Peyer's patch (tissue), 4 donors: Measurements from ENCODE around the gene NRF1. TPM values are rescaled to one million over a fixed set of nuclear protein-coding genes. Genes with fewer than 3 reads are reported as not detected.

Experiments used
- DNase-seq, 3 donors: peaks; one replicate each; pipeline ENCODE4 v3.0.0-alpha.2; 2017 to 2019
- H3K27ac ChIP-seq, 4 donors: fragments of 200-600 bp; sonication (generic); one replicate each; pipeline ENCODE4 v1.5.1; 2016 to 2019
- H3K27me3 ChIP-seq, 2 donors: fragments of 200-600 bp; sonication (generic); one replicate each; pipeline ENCODE4 v1.5.1; 2019
- H3K36me3 ChIP-seq, 3 donors: fragments of 200-600 bp; sonication (generic); one replicate each; pipeline ENCODE4 v1.5.1; 2016 to 2019
- H3K4me1 ChIP-seq, 4 donors: fragments of 200-600 bp; sonication (generic); one replicate each; pipeline ENCODE4 v1.5.1; 2016 to 2019
- H3K4me3 ChIP-seq, 4 donors: fragments of 200-600 bp; sonication (generic); 1 replicate in 3 of 4; 2 replicates in 1 of 4; pipeline ENCODE4 v1.5.1; 2016 to 2019; ENCODE audit warnings: mild to moderate bottlenecking in 1 of 4
- H3K9me3 ChIP-seq, 4 donors: fragments of 200-600 bp; sonication (generic); one replicate each; pipeline ENCODE4 v1.5.1; 2016 to 2019; ENCODE audit warnings: mild to moderate bottlenecking in 1 of 4
- CTCF ChIP-seq, 6 experiments: fragments of 450-650 bp in 4 of 6; fragments of 200-600 bp in 2 of 6; sonication (generic) in 1 of 6; IDR thresholded peaks; one replicate each; pipeline ENCODE4 v1.5.1; 2017 to 2019; ENCODE audit warnings: antibody characterized with exemption in 6 of 6, mild to moderate bottlenecking in 3 of 6, moderate library complexity in 1 of 6
- POLR2A ChIP-seq, 2 donors: fragments of 450-650 bp; IDR thresholded peaks; one replicate each; pipeline ENCODE4 v1.5.1; 2017; ENCODE audit warnings: antibody characterized with exemption in 2 of 2, mild to moderate bottlenecking in 2 of 2, moderate library complexity in 2 of 2
- total RNA-seq, 4 donors: library from RNA; depleted of rRNA; stranded (reverse); fragments of >200 nt; gene quantifications; one replicate each; pipeline ENCODE4 v1.1.0, GENCODE V29; 2016

Gene NRF1
- total RNA-seq, 4 donors from 2014 or later = 11.2 to 27.2 (median 16.5) TPM

GRCh38 chr7:129698516-129699418 lies 87.2 kb downstream of the NRF1 start:
- H3K9me3 ChIP-seq = no peaks in the 10 kb centered on the region
- no peak for DNase-seq
- no peaks in the 10 kb centered on the region for H3K27me3 ChIP-seq
- H3K4me1 ChIP-seq = no peaks in the 10 kb centered on the region
- H3K36me3 ChIP-seq = peaks cover 0 to 3% (median 0%) of the 10 kb centered on the region in 3 donors
- TF ChIP-seq POLR2A (IDR thresholded peaks at IDR 0.05) = no peak
- no peak for TF ChIP-seq CTCF (IDR thresholded peaks at IDR 0.05)
- no peak overlapping the region for H3K4me3 ChIP-seq
- H3K27ac ChIP-seq = no peak overlapping the region

GRCh38 chr7:129702316-129702715 lies 90.8 kb downstream of the NRF1 start:
- H3K27me3 ChIP-seq = no peaks in the 10 kb centered on the region
- no peak overlapping the region for H3K4me3 ChIP-seq
- no peaks in the 10 kb centered on the region for H3K9me3 ChIP-seq
- DNase-seq = no peak
- H3K27ac ChIP-seq = no peak overlapping the region
- H3K4me1 ChIP-seq = no peaks in the 10 kb centered on the region
- TF ChIP-seq CTCF (IDR thresholded peaks at IDR 0.05) = no peak
- no peak for TF ChIP-seq POLR2A (IDR thresholded peaks at IDR 0.05)
- H3K36me3 ChIP-seq = peaks cover 0 to 3% (median 0%) of the 10 kb centered on the region in 3 donors

- Histone ChIP-seq H3K4me1 (no peaks in the 10 kb centered on the region), H3K36me3 (peaks cover 0 to 3% (median 0%) of the 10 kb centered on the region in 3 donors), H3K9me3 (no peaks in the 10 kb centered on the region), H3K4me3 (no peak overlapping the region), H3K27ac (no peak overlapping the region), H3K27me3 (no peaks in the 10 kb centered on the region)
- no peak for TF ChIP-seq POLR2A (IDR thresholded peaks at IDR 0.05)
- TF ChIP-seq CTCF (IDR thresholded peaks at IDR 0.05) = no peak
- no peak for DNase-seq
These were observed 91.3 kb downstream of the NRF1 start for GRCh38 chr7:129702761-129703338.

- no peak for DNase-seq
- Histone ChIP-seq H3K27ac (no peak overlapping the region), H3K4me3 (no peak overlapping the region), H3K9me3 (no peaks in the 10 kb centered on the region), H3K36me3 (peaks cover 0 to 6% (median 0%) of the 10 kb centered on the region in 3 donors), H3K4me1 (no peaks in the 10 kb centered on the region), H3K27me3 (no peaks in the 10 kb centered on the region)
- TF ChIP-seq CTCF (IDR thresholded peaks at IDR 0.05) (no peak), POLR2A (IDR thresholded peaks at IDR 0.05) (no peak)
These were observed 92.2 kb downstream of the NRF1 start for GRCh38 chr7:129703751-129704150.

- Histone ChIP-seq H3K4me1 (no peaks in the 10 kb centered on the region), H3K9me3 (no peaks in the 10 kb centered on the region), H3K4me3 (no peak overlapping the region), H3K27me3 (no peaks in the 10 kb centered on the region), H3K27ac (no peak overlapping the region), H3K36me3 (peaks cover 0 to 43% (median 0%) of the 10 kb centered on the region in 3 donors)
- no peak for TF ChIP-seq POLR2A (IDR thresholded peaks at IDR 0.05)
- no peak for TF ChIP-seq CTCF (IDR thresholded peaks at IDR 0.05)
- no peak for DNase-seq
These were observed 96.5 kb downstream of the NRF1 start for GRCh38 chr7:129707910-129708499.
